A673 (cell line): ENCODE measurements around the gene MAP4K4. TPM values are rescaled to one million over a fixed set of nuclear protein-coding genes. Genes with fewer than 3 reads are reported as not detected.
A peak's percentile ranks its signal among the peaks of the same experiment; 100 is the strongest.

Experiments
- BruUV-seq: library from RNA; stranded (reverse); fragments of 400-500 nt; replicated peaks from 2 replicates; lab custom pipeline; 2021; lab: Mats Ljungman, UMichigan
- CTCF ChIA-PET: fragments of 300-600 bp; sonication (Branson Sonifier 250); formaldehyde crosslinking; loops from one replicate; lab custom pipeline; 2022; ENCODE audit warnings: antibody characterized with exemption; lab: Charles Lee
- POLR2A ChIA-PET: fragments of 300-600 bp; sonication (Branson Sonifier 250); formaldehyde crosslinking; loops from one replicate; lab custom pipeline; 2022; ENCODE audit warnings: antibody characterized with exemption; ENCODE audit not compliant: low non-redundant PET; lab: Charles Lee
- DNase-seq: peaks from one replicate; pipeline ENCODE4 v3.0.0-alpha.2; 2015; ENCODE audit warnings: low spot score
- H3K27ac ChIP-seq: fragments of 200-600 bp; sonication (generic); 2 replicates; pipeline ENCODE4 v1.5.1; 2016; ENCODE audit warnings: mixed run types, low read depth, mild to moderate bottlenecking, mixed read lengths, antibody characterized with exemption, low read length; ENCODE audit not compliant: poor library complexity, severe bottlenecking
- H3K27me3 ChIP-seq: fragments of 200-600 bp; sonication (generic); replicated peaks from 2 replicates; pipeline ENCODE4 v1.6.1; 2017; ENCODE audit warnings: mixed run types, low read depth, mild to moderate bottlenecking, mixed read lengths, antibody characterized with exemption, low read length; ENCODE audit not compliant: insufficient read depth, poor library complexity
- H3K36me3 ChIP-seq: fragments of 200-600 bp; sonication (generic); 2 replicates; pipeline ENCODE4 v1.6.1; 2016; ENCODE audit warnings: mixed run types, mild to moderate bottlenecking, mixed read lengths, antibody characterized with exemption, low read length; ENCODE audit not compliant: insufficient read depth, poor library complexity, severe bottlenecking
- H3K4me1 ChIP-seq: fragments of 200-600 bp; sonication (generic); 2 replicates; pipeline ENCODE4 v1.6.1; 2017; ENCODE audit warnings: mixed run types, mild to moderate bottlenecking, mixed read lengths, antibody characterized with exemption, low read length; ENCODE audit not compliant: insufficient read depth, poor library complexity, severe bottlenecking
- H3K4me3 ChIP-seq: fragments of 200-600 bp; sonication (generic); 2 replicates; pipeline ENCODE4 v1.5.1; 2016; ENCODE audit warnings: low read depth, mixed run types, mild to moderate bottlenecking, mixed read lengths, low read length; ENCODE audit not compliant: poor library complexity, severe bottlenecking
- H3K9me3 ChIP-seq: fragments of 200-600 bp; sonication (generic); 2 replicates; pipeline ENCODE4 v1.6.1; 2016; ENCODE audit warnings: mixed run types, low read depth, mild to moderate bottlenecking, mixed read lengths, antibody characterized with exemption, low read length; ENCODE audit not compliant: poor library complexity, severe bottlenecking
- EZH2 ChIP-seq: fragments of 200-600 bp; sonication (generic); IDR thresholded peaks from 2 replicates; pipeline ENCODE4 v1.6.1; 2017; ENCODE audit warnings: borderline replicate concordance, low read depth, mild to moderate bottlenecking, mixed read lengths, antibody characterized with exemption, low read length; ENCODE audit not compliant: poor library complexity, severe bottlenecking
- intact Hi-C: fragments of 100-400 bp; cut with micrococcal nuclease; formaldehyde crosslinking; loops from one replicate; pipeline ENCODE4 v1.10.0; 2022; ENCODE audit not compliant: unreplicated experiment
- total RNA-seq: library from RNA; stranded (reverse); gene quantifications from 2 replicates; pipeline ENCODE4 v1.2.3, GENCODE V29; 2021
- TF ChIP-seq, protein P1 (sequence below): fragments of 300-800, 200-600 bp; sonication (generic); conservative IDR thresholded peaks from 2 replicates; pipeline ENCODE4 v1.5.1; 2017; ENCODE audit warnings: low read depth, mild to moderate bottlenecking, antibody characterized with exemption, low read length, moderate library complexity, mixed read lengths

The MAP4K4 gene
- total RNA-seq, 1 experiment from 2014 or later, result 157 TPM

DNA sequence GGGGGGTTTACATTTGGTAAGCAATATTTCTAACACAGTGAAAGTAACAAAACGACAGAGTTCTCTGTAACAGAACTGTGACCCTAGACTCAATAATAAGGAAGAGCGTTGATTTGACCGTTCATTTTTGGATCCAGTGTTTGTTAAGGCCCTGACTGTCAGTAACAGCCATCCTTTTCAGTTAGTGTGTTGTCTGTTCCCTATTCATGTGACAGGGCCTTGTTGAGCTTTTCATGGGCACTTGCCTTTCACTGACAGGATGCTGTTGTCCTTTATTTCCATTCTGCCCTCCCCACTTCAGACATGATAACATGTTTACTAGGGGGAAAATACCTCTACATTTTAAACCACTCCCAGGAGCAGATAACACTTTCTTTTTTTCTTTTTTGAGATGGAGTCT is 45.8 kb downstream of the MAP4K4 start:
- CTCF ChIA-PET, result no interaction called here
- no peak for DNase-seq

DNA sequence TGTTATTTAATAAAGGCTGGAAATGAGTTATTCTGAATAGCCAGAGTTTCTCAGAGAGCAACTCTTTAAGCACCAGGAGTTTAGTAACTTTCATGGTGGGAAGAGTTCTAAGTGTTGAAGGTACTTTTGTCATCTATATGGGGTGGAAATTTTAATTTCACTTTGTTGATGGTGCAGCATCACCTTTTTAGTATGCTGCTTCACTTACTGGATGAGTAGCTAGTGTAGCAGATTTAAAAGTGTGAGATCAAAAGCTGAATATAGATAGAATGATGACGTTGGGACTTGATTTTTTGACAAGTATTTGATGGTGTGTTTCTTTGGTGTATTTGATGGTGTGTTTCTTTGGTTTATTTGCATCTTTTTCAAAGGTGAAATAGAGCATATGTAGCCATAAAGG is 47.3 kb downstream of the MAP4K4 start:
- ChIA-PET POLR2A (no interaction called here), CTCF (no interaction called here)
- intact Hi-C loops, result loop anchor here (5.0 kb wide), 1 partner anchor 33 kb away; no protein-coding TSS in a partner anchor
- DNase-seq, result no peak
- H3K4me1 ChIP-seq, result peaks cover 59% of the 10 kb centered on the region
- BruUV-seq, result no TSS peak
- no peaks in the 10 kb centered on the region for H3K36me3 ChIP-seq
- no peaks in the 10 kb centered on the region for H3K9me3 ChIP-seq
- H3K4me3 ChIP-seq, result no peak overlapping the region
- H3K27ac ChIP-seq, result peak overlapping the region; percentile 41
- no peaks in the 10 kb centered on the region for H3K27me3 ChIP-seq
- TF ChIP-seq, protein P1, sequence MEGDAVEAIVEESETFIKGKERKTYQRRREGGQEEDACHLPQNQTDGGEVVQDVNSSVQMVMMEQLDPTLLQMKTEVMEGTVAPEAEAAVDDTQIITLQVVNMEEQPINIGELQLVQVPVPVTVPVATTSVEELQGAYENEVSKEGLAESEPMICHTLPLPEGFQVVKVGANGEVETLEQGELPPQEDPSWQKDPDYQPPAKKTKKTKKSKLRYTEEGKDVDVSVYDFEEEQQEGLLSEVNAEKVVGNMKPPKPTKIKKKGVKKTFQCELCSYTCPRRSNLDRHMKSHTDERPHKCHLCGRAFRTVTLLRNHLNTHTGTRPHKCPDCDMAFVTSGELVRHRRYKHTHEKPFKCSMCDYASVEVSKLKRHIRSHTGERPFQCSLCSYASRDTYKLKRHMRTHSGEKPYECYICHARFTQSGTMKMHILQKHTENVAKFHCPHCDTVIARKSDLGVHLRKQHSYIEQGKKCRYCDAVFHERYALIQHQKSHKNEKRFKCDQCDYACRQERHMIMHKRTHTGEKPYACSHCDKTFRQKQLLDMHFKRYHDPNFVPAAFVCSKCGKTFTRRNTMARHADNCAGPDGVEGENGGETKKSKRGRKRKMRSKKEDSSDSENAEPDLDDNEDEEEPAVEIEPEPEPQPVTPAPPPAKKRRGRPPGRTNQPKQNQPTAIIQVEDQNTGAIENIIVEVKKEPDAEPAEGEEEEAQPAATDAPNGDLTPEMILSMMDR, result no peak

More for the DNA sequence above, 45.8 kb downstream of the MAP4K4 start:
- BruUV-seq, result no TSS peak
- intact Hi-C loops, result no loop called here
- Histone ChIP-seq H3K36me3 (no peaks in the 10 kb centered on the region), H3K4me3 (no peak overlapping the region), H3K27ac (no peak overlapping the region), H3K9me3 (no peaks in the 10 kb centered on the region), H3K4me1 (peaks cover 59% of the 10 kb centered on the region), H3K27me3 (no peaks in the 10 kb centered on the region)
- POLR2A ChIA-PET, result no interaction called here
- TF ChIP-seq EZH2, result no peak
- TF ChIP-seq, protein P1, result no peak

- Histone ChIP-seq H3K4me1 (peaks cover 58% of the 10 kb centered on the region), H3K4me3 (no peak overlapping the region)
- TF ChIP-seq EZH2, result no peak
- TF ChIP-seq, protein P1, result no peak
These were observed 48.5 kb downstream of the MAP4K4 start for GRCh38 chr2:101745711-101746694.

More at GRCh38 chr2:101745711-101746694, 48.5 kb downstream of the MAP4K4 start:
- POLR2A ChIA-PET, result no interaction called here
- DNase-seq, result peak; percentile 56
- CTCF ChIA-PET, result interaction anchor here (0.5 to 0.6 kb wide), 4 partner anchors 12 to 343 kb away, joined by 3 to 6 read pairs (median 4); no protein-coding TSS in a partner anchor
- H3K9me3 ChIP-seq, result no peaks in the 10 kb centered on the region
- no peaks in the 10 kb centered on the region for H3K36me3 ChIP-seq
- intact Hi-C loops, result loop anchor here (5.0 kb wide), 1 partner anchor 34 kb away; no protein-coding TSS in a partner anchor
- no TSS peak for BruUV-seq
- peak overlapping the region; percentile 31 for H3K27ac ChIP-seq
- H3K27me3 ChIP-seq, result no peaks in the 10 kb centered on the region
